ENCODE results near the gene SELENOF.

DNA sequence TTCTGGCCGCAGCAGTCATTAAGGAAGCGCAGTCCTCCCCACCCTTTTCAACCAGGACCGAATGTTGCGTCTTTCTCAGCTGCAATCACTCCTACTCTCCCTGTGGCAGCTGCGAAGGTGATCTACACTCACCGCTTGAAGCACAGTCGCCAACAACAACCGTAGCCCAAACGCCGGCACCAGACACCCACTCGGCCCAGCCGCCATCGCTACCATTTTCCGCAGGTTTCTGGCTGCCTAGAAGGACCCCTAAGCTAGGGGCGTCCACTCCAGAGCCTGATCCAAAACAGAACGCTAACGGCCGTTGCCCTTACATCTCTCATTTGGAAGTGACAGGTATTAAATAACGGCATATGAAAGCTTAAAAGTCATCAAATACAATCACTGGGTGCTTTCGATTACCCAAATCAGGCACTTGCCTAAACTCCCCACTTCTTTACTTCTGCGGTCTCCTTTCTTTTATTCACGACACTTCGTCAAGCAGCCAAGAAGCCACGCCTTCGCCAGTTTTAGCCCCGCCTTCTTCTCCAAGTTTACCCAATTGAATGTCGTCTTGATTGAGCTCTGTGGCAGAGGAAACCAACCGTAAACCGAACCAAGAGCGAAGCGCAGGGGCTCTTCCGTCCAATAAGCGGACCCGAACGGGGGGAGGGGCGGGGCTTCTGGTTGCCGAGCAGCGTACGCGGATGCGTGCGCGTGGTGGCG is at the start of gene SELENOF:
- TF ChIP-seq MXI1 (IDR thresholded peaks at IDR 0.05; ENCODE audit: low read depth, low read length) (no peak; the same call in 1 of the 2 replicates), RCOR1 (IDR thresholded peaks at IDR 0.05; ENCODE audit: low read length) (no peak)
- TF ChIP-seq, protein P1, sequence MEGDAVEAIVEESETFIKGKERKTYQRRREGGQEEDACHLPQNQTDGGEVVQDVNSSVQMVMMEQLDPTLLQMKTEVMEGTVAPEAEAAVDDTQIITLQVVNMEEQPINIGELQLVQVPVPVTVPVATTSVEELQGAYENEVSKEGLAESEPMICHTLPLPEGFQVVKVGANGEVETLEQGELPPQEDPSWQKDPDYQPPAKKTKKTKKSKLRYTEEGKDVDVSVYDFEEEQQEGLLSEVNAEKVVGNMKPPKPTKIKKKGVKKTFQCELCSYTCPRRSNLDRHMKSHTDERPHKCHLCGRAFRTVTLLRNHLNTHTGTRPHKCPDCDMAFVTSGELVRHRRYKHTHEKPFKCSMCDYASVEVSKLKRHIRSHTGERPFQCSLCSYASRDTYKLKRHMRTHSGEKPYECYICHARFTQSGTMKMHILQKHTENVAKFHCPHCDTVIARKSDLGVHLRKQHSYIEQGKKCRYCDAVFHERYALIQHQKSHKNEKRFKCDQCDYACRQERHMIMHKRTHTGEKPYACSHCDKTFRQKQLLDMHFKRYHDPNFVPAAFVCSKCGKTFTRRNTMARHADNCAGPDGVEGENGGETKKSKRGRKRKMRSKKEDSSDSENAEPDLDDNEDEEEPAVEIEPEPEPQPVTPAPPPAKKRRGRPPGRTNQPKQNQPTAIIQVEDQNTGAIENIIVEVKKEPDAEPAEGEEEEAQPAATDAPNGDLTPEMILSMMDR (IDR thresholded peaks at IDR 0.05): no peak

Measured in SK-N-SH (cell line).